IMR-90 (cell line): ENCODE data around the gene ACER1. TPM values are rescaled to one million over a fixed set of nuclear protein-coding genes. Genes with fewer than 3 reads are reported as not detected.
A peak's percentile ranks its signal among the peaks of the same experiment; 100 is the strongest.

ENCODE experiments used
- ATAC-seq: fragments of 200-7000 bp; cut with Tn5 transposase; 2 replicates; pipeline ENCODE4 v1.9.1; 2020; ENCODE audit warnings: low read depth, mild to moderate bottlenecking, moderate library complexity
- BruUV-seq: library from RNA; stranded (reverse); fragments of 400-500 nt; replicated peaks from 2 replicates; lab custom pipeline; 2021; lab: Mats Ljungman, UMichigan
- CTCF ChIA-PET: fragments of 300-600 bp; formaldehyde crosslinking; extraction: SDS; loops from one replicate; lab custom pipeline; 2021; ENCODE audit warnings: antibody characterized with exemption; lab: Yijun Ruan, JAX
- POLR2A ChIA-PET: fragments of 300-600 bp; sonication (Branson Sonifier 250); formaldehyde crosslinking; loops from one replicate; lab custom pipeline; 2022; ENCODE audit warnings: antibody characterized with exemption; ENCODE audit not compliant: unreplicated experiment; lab: Charles Lee
- DNase-seq: peaks from one replicate; pipeline ENCODE4 v3.0.0; 2013
- H2AFZ ChIP-seq: replicated peaks from 2 replicates; pipeline ENCODE3; 2013; ENCODE audit warnings: low read length, mild to moderate bottlenecking; ENCODE audit not compliant: poor library complexity
- H2AK5ac ChIP-seq: 2 replicates; pipeline ENCODE4 v1.6.1; 2013; ENCODE audit warnings: low read depth, low read length, inconsistent platforms
- H2AK9ac ChIP-seq: replicated peaks from 2 replicates; pipeline ENCODE3; 2013; ENCODE audit warnings: mild to moderate bottlenecking, low read depth, low read length, moderate library complexity; ENCODE audit not compliant: poor library complexity
- H2BK120ac ChIP-seq: 2 replicates; pipeline ENCODE4 v1.6.1; 2013; ENCODE audit warnings: low read depth, low read length, inconsistent platforms
- H2BK15ac ChIP-seq: 3 replicates; pipeline ENCODE4 v1.6.1; 2013; ENCODE audit warnings: low read depth, low read length, inconsistent platforms
- H2BK20ac ChIP-seq: 2 replicates; pipeline ENCODE4 v1.6.1; 2013; ENCODE audit warnings: low read depth, mild to moderate bottlenecking, inconsistent platforms, low read length, moderate library complexity
- H2BK5ac ChIP-seq: 2 replicates; pipeline ENCODE4 v1.6.1; 2013; ENCODE audit warnings: mild to moderate bottlenecking, low read depth, low read length, inconsistent platforms; ENCODE audit not compliant: poor library complexity, severe bottlenecking
- H3K14ac ChIP-seq: replicated peaks from 2 replicates; pipeline ENCODE4 v1.6.1; 2013; ENCODE audit warnings: low read depth, low read length, inconsistent platforms
- H3K18ac ChIP-seq: 2 replicates; pipeline ENCODE4 v1.6.1; 2013; ENCODE audit warnings: low read depth, low read length, control low read depth
- H3K23ac ChIP-seq: 2 replicates; pipeline ENCODE4 v1.6.1; 2013; ENCODE audit warnings: low read depth, low read length, inconsistent platforms
- H3K27ac ChIP-seq: 2 replicates; pipeline ENCODE4 v1.5.1; 2013; ENCODE audit warnings: mild to moderate bottlenecking, control low read depth, low read length; ENCODE audit not compliant: insufficient read depth
- H3K27me3 ChIP-seq: 2 replicates; pipeline ENCODE4 v1.6.1; 2013; ENCODE audit warnings: low read length; ENCODE audit not compliant: control insufficient read depth, insufficient read depth
- H3K36me3 ChIP-seq: 2 replicates; pipeline ENCODE4 v1.6.1; 2013; ENCODE audit warnings: low read length, mixed read lengths; ENCODE audit not compliant: control insufficient read depth, insufficient read depth
- H3K4ac ChIP-seq: 2 replicates; pipeline ENCODE4 v1.6.1; 2013; ENCODE audit warnings: low read depth, low read length, inconsistent platforms
- H3K4me1 ChIP-seq: 2 replicates; pipeline ENCODE4 v1.6.1; 2013; ENCODE audit warnings: low read length, mixed read lengths; ENCODE audit not compliant: control insufficient read depth, insufficient read depth
- H3K4me2 ChIP-seq: 2 replicates; pipeline ENCODE4 v1.6.1; 2013; ENCODE audit warnings: low read depth, mild to moderate bottlenecking, control low read depth, low read length, moderate library complexity
- H3K4me3 ChIP-seq: 2 replicates; pipeline ENCODE4 v1.5.1; 2013; ENCODE audit warnings: low read depth, mild to moderate bottlenecking, control low read depth, low read length, moderate library complexity; ENCODE audit not compliant: insufficient read depth
- H3K56ac ChIP-seq: 2 replicates; pipeline ENCODE4 v1.6.1; 2013; ENCODE audit warnings: low read length, inconsistent platforms; ENCODE audit not compliant: insufficient read depth; ENCODE audit errors: extremely low read depth
- H3K79me1 ChIP-seq, 2 experiments: 2 replicates each; pipeline ENCODE4 v1.6.1; 2013; ENCODE audit warnings: low read length in 2 of 2, inconsistent platforms in 1 of 2, low read depth in 1 of 2
- H3K9ac ChIP-seq: 2 replicates; pipeline ENCODE4 v1.6.1; 2013; ENCODE audit warnings: low read depth, low read length, control low read depth
- H3K9me1 ChIP-seq: 2 replicates; pipeline ENCODE4 v1.6.1; 2013; ENCODE audit warnings: low read length, inconsistent platforms; ENCODE audit not compliant: insufficient read depth
- H3K9me3 ChIP-seq: 2 replicates; pipeline ENCODE4 v1.6.1; 2013; ENCODE audit warnings: low read length; ENCODE audit not compliant: control insufficient read depth, insufficient read depth
- H4K20me1 ChIP-seq: 2 replicates; pipeline ENCODE4 v1.6.1; 2013; ENCODE audit warnings: low read length, inconsistent platforms; ENCODE audit not compliant: insufficient read depth
- H4K5ac ChIP-seq: 2 replicates; pipeline ENCODE4 v1.6.1; 2013; ENCODE audit warnings: mild to moderate bottlenecking, low read depth, low read length, control low read depth
- H4K8ac ChIP-seq, 2 experiments: 2 replicates each; pipeline ENCODE4 v1.6.1; 2013; ENCODE audit warnings: low read depth in 2 of 2, low read length in 2 of 2, control low read depth in 1 of 2, inconsistent platforms in 1 of 2
- H4K91ac ChIP-seq: 2 replicates; pipeline ENCODE4 v1.6.1; 2013; ENCODE audit warnings: low read depth, low read length, inconsistent platforms; ENCODE audit not compliant: insufficient read depth
- BHLHE40 ChIP-seq: fragments of 150-350 bp; IDR thresholded peaks from 2 replicates; pipeline ENCODE4 v1.6.1; 2016; ENCODE audit warnings: mild to moderate bottlenecking, low read depth, low read length
- CEBPB ChIP-seq: IDR thresholded peaks from 2 replicates; pipeline ENCODE4 v1.6.1; 2012; ENCODE audit warnings: low read depth, low read length, improper control_type of control experiment
- CHD1 ChIP-seq: IDR thresholded peaks from 2 replicates; pipeline ENCODE4 v1.6.1; 2012; ENCODE audit warnings: low read depth, low read length, improper control_type of control experiment
- FOS ChIP-seq: fragments of 150-350 bp; IDR thresholded peaks from 2 replicates; pipeline ENCODE4 v1.6.1; 2016; ENCODE audit warnings: low read depth, low read length
- MAFK ChIP-seq: IDR thresholded peaks from 2 replicates; pipeline ENCODE4 v1.6.1; 2012; ENCODE audit warnings: low read depth, low read length, improper control_type of control experiment
- MXI1 ChIP-seq: IDR thresholded peaks from 2 replicates; pipeline ENCODE4 v1.6.1; 2012; ENCODE audit warnings: low read depth, mild to moderate bottlenecking, low read length, moderate library complexity, borderline replicate concordance
- NFE2L2 ChIP-seq: fragments of 150-350 bp; IDR thresholded peaks from 2 replicates; pipeline ENCODE4 v1.6.1; 2016; ENCODE audit warnings: low read depth, mild to moderate bottlenecking, low read length
- POLR2A ChIP-seq: IDR thresholded peaks from 2 replicates; pipeline ENCODE4 v1.6.1; 2012; ENCODE audit warnings: mild to moderate bottlenecking, low read depth, low read length
- RAD21 ChIP-seq: IDR thresholded peaks from 2 replicates; pipeline ENCODE4 v1.6.1; 2012; ENCODE audit warnings: low read length, improper control_type of control experiment
- RFX5 ChIP-seq: IDR thresholded peaks from 2 replicates; pipeline ENCODE4 v1.8.0; 2012; ENCODE audit warnings: low read depth, mild to moderate bottlenecking, low read length, moderate library complexity
- SMC3 ChIP-seq: fragments of 150-350 bp; IDR thresholded peaks from 2 replicates; pipeline ENCODE4 v1.6.1; 2016; ENCODE audit warnings: low read depth, mild to moderate bottlenecking, antibody characterized with exemption, low read length, moderate library complexity
- USF2 ChIP-seq: fragments of 150-350 bp; IDR thresholded peaks from 2 replicates; pipeline ENCODE4 v1.6.1; 2017; ENCODE audit warnings: mild to moderate bottlenecking, antibody characterized with exemption, low read length, low read depth
- WGBS, 2 experiments: methylation state at CpG; one replicate each; pipeline versions ENCODE4 v1.1.5 to v1.1.7; 2013; ENCODE audit warnings: missing lambda C conversion rate in 2 of 2; ENCODE audit not compliant: insufficient read length in 1 of 2; ENCODE audit errors: extremely low coverage in 2 of 2; 5-methylcytosine and 5-hydroxymethylcytosine counted together
- dilution Hi-C: fragments of 300-500 bp; cut with HindIII; formaldehyde crosslinking; loops from one replicate; pipeline ENCODE4 v1.14.3; 2018; ENCODE audit warnings: low sequenced_read_pairs; ENCODE audit not compliant: unreplicated experiment
- in situ Hi-C: fragments of 300-500 bp; cut with MboI; formaldehyde crosslinking; loops from 3 replicates; pipeline ENCODE4 v1.14.3; 2019; ENCODE audit warnings: low sequenced_read_pairs, inconsistent platforms, mixed read lengths
- intact Hi-C: fragments of 100-400 bp; cut with micrococcal nuclease; formaldehyde crosslinking; loops from 2 replicates; pipeline ENCODE4 v1.10.0; 2022
- polyA plus RNA-seq, 3 experiments: library from polyadenylated mRNA; depleted of rRNA; stranded (reverse); fragments of >200 nt; gene quantifications; 2 replicates each; pipeline ENCODE4 v1.2.3, GENCODE V29; 2012; ENCODE audit warnings: low replicate concordance in 1 of 3
- total RNA-seq: library from RNA; depleted of rRNA; stranded (reverse); fragments of >200 nt; gene quantifications from 2 replicates; pipeline ENCODE4 v1.2.3, GENCODE V29; 2012
- TF ChIP-seq, protein P1 (sequence below): fragments of 150-350 bp; IDR thresholded peaks from 2 replicates; pipeline ENCODE4 v1.6.1; 2016; ENCODE audit warnings: low read depth, mild to moderate bottlenecking, low read length, moderate library complexity, borderline replicate concordance

ACER1 gene
- total and polyA plus RNA-seq, 2 of the 4 experiments (the other 2 are of a cell fraction) = not detected

DNA sequence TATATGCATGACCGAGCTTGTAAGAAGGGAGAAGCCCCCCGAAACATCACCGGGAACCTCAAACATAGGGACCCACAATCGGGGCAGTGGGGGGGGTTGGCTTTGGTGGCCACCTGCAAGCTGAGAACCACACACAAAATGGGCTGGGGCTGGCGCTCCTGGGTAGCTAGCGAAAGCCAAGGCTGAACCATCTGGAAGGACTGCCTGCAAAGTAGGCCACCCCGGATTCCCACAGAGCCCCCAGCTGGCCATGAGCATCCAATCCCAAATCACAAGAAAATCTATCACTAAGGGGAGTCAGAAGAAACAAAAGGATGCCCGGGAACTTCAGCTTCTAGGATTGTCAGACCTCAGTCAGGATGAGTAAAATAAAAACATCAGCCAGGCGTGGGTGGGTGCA lies 45.1 kb upstream of the ACER1 start:
- TF ChIP-seq MXI1 (no peak), NFE2L2 (no peak), MAFK (no peak), BHLHE40 (no peak), RFX5 (no peak), FOS (no peak), POLR2A (no peak), CHD1 (no peak), USF2 (no peak), RAD21 (no peak), CEBPB (no peak), SMC3 (no peak)
- TF ChIP-seq, protein P1, sequence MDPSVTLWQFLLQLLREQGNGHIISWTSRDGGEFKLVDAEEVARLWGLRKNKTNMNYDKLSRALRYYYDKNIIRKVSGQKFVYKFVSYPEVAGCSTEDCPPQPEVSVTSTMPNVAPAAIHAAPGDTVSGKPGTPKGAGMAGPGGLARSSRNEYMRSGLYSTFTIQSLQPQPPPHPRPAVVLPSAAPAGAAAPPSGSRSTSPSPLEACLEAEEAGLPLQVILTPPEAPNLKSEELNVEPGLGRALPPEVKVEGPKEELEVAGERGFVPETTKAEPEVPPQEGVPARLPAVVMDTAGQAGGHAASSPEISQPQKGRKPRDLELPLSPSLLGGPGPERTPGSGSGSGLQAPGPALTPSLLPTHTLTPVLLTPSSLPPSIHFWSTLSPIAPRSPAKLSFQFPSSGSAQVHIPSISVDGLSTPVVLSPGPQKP = no peak
- peaks cover 7% of the 10 kb centered on the region; the same call in 1 of the 2 replicates for H3K9me3 ChIP-seq
- no peak overlapping the region for H3K56ac ChIP-seq
- no peaks in the 10 kb centered on the region for H4K20me1 ChIP-seq
- no peak overlapping the region for H4K8ac ChIP-seq
- no peak overlapping the region for H2BK15ac ChIP-seq
- H3K4ac ChIP-seq = no peak overlapping the region
- intact Hi-C loops = no loop called here
- H2AK5ac ChIP-seq = no peak overlapping the region
- in situ Hi-C loops = no loop called here
- no peak overlapping the region for H3K23ac ChIP-seq
- no peak overlapping the region for H3K4me3 ChIP-seq
- no TSS peak for BruUV-seq
- no peak overlapping the region for H3K14ac ChIP-seq
- POLR2A ChIA-PET = no interaction called here
- H3K4me1 ChIP-seq = peaks cover 11% of the 10 kb centered on the region
- H3K79me1 ChIP-seq = peaks cover 7 to 13% of the 10 kb centered on the region in 2 experiments; a peak in 3 of 4 replicates
- H3K36me3 ChIP-seq = peaks cover 43% of the 10 kb centered on the region
- no CpG with 5 or more reads among the region's 9 CpGs for WGBS, 2 experiments
- no peak overlapping the region for H4K91ac ChIP-seq
- dilution Hi-C loops = no loop called here
- no peak overlapping the region for H4K5ac ChIP-seq
- H2BK5ac ChIP-seq = no peak overlapping the region
- H3K4me2 ChIP-seq = no peak overlapping the region
- CTCF ChIA-PET = interaction anchor here (0.6 kb wide), 1 partner anchor 393 kb away, joined by 4 read pairs; no protein-coding TSS in a partner anchor
- no peaks in the 10 kb centered on the region for H3K27me3 ChIP-seq
- no peak overlapping the region for H3K27ac ChIP-seq
- H3K18ac ChIP-seq = no peak overlapping the region
- H2BK120ac ChIP-seq = no peak overlapping the region
- H3K9ac ChIP-seq = no peak overlapping the region
- DNase-seq (no peak), ATAC-seq (no peak)
- no peak overlapping the region for H2BK20ac ChIP-seq
- peak overlapping the region; percentile 72 for H2AK9ac ChIP-seq
- H3K9me1 ChIP-seq = peaks cover 10% of the 10 kb centered on the region
- H2AFZ ChIP-seq = no peak overlapping the region
